WERI-Rb-1 (cell line): ENCODE results near the gene PRR7.

Source experiments
- DNase-seq: peaks from one replicate; pipeline ENCODE4 v3.0.0-alpha.2; 2020
- H3K27ac ChIP-seq: fragments of 250-450 bp; sonication (Bioruptor Pico); 2 replicates; pipeline ENCODE4 v1.5.1; 2020; ENCODE audit warnings: mild to moderate bottlenecking, moderate library complexity
- H3K27me3 ChIP-seq: fragments of 250-450 bp; sonication (Bioruptor Pico); 2 replicates; pipeline ENCODE4 v1.5.1; 2021; ENCODE audit warnings: mild to moderate bottlenecking, low read depth, moderate library complexity; ENCODE audit not compliant: insufficient read depth, severe bottlenecking
- H3K36me3 ChIP-seq: fragments of 250-450 bp; sonication (Bioruptor Pico); 2 replicates; pipeline ENCODE4 v1.5.1; 2020; ENCODE audit warnings: mild to moderate bottlenecking, moderate library complexity
- H3K4me3 ChIP-seq: 2 replicates; pipeline ENCODE4 v1.5.1; 2011; ENCODE audit warnings: low read depth, mild to moderate bottlenecking, control low read depth, low read length
- H3K9me3 ChIP-seq: fragments of 250-450 bp; sonication (Bioruptor Pico); 2 replicates; pipeline ENCODE4 v1.5.1; 2021; ENCODE audit warnings: mild to moderate bottlenecking, moderate library complexity; ENCODE audit not compliant: severe bottlenecking
- TF ChIP-seq, protein P1 (sequence below): IDR thresholded peaks from 2 replicates; pipeline ENCODE4 v1.5.1; 2011; ENCODE audit warnings: low read depth, mild to moderate bottlenecking, control low read depth, inconsistent platforms, low read length

Gene PRR7

DNA sequence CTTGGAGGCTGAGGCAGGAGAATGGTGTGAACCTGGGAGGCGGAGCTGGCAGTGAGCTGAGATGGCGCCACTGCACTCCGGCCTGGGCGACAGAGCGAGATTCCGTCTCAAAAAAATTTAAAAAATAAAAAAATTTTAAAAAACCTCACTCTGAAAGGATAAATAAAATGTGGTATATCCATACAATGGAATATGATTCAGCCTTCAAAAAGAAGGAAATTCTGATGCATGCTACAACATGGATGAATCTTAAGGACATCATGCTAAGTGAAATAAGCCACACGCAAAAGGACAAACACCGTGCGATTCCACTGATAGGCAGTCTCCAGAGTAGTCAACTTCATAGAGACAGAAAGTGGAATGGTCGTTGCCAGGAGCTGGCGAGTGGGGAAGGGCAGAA is 18.4 kb downstream of the PRR7 start:
- H3K4me3 ChIP-seq = no peak overlapping the region
- no peaks in the 10 kb centered on the region for H3K27me3 ChIP-seq
- no peak overlapping the region for H3K27ac ChIP-seq
- H3K36me3 ChIP-seq = peaks cover 59% of the 10 kb centered on the region
- H3K9me3 ChIP-seq = no peaks in the 10 kb centered on the region
- no peak for DNase-seq
- TF ChIP-seq, protein P1, sequence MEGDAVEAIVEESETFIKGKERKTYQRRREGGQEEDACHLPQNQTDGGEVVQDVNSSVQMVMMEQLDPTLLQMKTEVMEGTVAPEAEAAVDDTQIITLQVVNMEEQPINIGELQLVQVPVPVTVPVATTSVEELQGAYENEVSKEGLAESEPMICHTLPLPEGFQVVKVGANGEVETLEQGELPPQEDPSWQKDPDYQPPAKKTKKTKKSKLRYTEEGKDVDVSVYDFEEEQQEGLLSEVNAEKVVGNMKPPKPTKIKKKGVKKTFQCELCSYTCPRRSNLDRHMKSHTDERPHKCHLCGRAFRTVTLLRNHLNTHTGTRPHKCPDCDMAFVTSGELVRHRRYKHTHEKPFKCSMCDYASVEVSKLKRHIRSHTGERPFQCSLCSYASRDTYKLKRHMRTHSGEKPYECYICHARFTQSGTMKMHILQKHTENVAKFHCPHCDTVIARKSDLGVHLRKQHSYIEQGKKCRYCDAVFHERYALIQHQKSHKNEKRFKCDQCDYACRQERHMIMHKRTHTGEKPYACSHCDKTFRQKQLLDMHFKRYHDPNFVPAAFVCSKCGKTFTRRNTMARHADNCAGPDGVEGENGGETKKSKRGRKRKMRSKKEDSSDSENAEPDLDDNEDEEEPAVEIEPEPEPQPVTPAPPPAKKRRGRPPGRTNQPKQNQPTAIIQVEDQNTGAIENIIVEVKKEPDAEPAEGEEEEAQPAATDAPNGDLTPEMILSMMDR = no peak

DNA sequence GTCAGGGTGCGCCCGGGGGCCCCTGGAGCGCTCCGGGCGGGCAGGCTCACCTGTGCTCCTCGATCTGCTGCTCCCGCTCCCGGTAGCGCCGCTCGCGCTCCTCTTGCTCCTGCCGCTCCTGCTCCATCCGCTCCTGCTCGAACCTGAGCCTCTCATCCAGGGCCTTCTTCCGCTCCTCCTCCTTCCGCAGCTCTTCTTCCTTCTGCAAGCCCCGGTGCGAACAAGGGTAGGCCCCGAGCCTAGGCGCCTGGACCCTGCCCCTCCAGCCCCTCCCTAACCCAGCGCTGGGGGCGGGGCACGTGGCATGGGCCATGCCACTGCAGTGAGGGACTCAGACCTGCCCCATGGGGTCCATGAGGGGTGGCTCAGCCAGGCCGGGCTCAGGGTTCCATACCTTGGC is 20.2 kb downstream of the PRR7 start:
- H3K9me3 ChIP-seq = no peaks in the 10 kb centered on the region
- peaks cover 74% of the 10 kb centered on the region for H3K36me3 ChIP-seq
- no peak for DNase-seq
- no peak overlapping the region for H3K4me3 ChIP-seq
- TF ChIP-seq, protein P1 = no peak
- no peak overlapping the region for H3K27ac ChIP-seq
- H3K27me3 ChIP-seq = no peaks in the 10 kb centered on the region

DNA sequence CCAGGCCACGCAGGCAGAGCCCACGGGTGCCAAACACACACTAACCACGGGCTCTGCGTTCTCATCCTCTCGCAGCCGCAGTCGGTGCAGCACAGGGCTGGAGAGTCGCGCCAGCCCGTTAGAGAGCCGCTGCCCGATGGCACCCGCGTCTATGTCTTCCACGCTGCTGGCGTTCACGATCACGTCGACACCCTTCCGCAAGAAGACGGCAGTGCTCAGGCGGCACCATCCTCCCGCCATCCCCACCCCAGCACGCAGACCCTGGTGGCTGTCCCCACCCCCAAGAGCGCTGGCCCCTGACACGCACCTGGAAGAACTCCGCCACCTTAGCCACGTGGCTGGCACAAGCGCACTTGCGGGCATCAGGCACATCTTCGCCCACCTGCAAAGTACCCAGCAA is 20.8 kb downstream of the PRR7 start:
- TF ChIP-seq, protein P1 = no peak
- H3K36me3 ChIP-seq = peaks cover 78% of the 10 kb centered on the region
- no peak overlapping the region for H3K27ac ChIP-seq

DNA sequence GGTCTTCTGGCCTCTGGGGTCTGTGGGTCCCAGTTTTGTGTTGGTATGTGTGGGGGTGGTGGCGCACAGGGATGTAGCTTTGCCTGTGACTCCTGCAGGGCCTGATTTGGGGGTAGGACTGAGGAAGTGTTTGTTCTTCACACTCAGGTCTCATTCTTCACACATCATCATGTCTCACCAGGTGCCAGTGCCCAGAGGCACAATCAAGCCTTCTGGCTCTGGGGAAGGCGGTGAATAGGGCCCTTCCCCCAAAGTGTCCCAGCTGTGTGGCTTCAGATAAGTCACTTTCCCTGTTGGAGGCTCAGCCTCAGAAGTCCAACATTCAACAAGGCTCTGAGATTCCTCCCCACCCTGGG is 21.7 kb downstream of the PRR7 start:
- Histone ChIP-seq H3K4me3 (no peak overlapping the region), H3K27me3 (no peaks in the 10 kb centered on the region), H3K36me3 (peaks cover 74% of the 10 kb centered on the region), H3K9me3 (no peaks in the 10 kb centered on the region), H3K27ac (no peak overlapping the region)
- TF ChIP-seq, protein P1 = no peak
- no peak for DNase-seq

More for the DNA sequence above, 20.8 kb downstream of the PRR7 start:
- Histone ChIP-seq H3K4me3 (no peak overlapping the region), H3K9me3 (no peaks in the 10 kb centered on the region), H3K27me3 (no peaks in the 10 kb centered on the region)
- DNase-seq = no peak

DNA sequence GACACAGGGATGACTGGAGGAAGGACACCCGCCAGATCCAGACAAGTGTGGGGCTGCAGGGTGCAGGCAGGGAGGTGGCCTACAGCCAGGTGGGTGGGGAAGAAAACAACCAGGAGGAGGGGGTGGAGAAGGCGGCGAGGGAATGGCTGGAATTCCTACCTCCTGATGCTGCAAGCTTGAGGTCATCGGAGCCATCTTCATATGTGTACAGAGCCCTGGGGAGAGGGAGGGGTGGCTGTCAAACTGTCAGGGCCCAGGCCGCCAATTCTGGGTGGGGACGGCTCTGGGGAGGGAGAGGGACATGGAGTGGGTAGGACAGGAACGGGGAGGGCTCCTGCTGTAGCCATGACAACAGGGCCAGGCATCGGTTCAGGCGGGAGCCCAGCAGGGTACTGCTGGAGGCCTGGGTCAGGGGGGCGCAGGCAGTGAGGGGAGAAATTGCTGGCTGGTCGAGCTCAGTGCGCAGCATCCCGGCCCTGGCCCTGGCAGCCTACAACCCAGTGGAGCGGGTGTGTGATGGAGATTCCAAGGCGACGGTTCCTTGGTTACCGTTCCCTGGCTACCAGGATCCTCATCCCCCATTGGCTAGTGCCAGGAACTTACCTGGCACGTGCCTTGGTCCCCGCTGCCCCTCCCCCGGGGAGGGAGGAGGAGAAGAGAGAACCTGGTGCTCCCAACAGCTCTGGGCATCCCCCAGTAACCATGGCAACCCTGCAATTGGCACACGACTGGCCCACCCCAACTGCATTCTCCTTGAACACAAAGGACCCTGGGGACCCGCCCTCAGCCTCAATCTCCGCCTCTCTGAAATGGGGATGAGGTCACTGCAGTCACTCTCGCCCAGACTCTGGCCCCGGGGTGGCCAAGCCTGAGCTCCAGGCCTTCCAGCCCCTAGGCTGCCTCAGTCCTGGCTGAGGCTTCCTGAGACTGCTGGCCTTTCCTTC is 22.3 kb downstream of the PRR7 start:
- no peak overlapping the region for H3K27ac ChIP-seq
- DNase-seq = no peak
- H3K4me3 ChIP-seq = no peak overlapping the region
- H3K27me3 ChIP-seq = no peaks in the 10 kb centered on the region
- TF ChIP-seq, protein P1 = no peak
- no peaks in the 10 kb centered on the region for H3K9me3 ChIP-seq
- H3K36me3 ChIP-seq = peaks cover 68% of the 10 kb centered on the region
